Posterior cingulate gyrus (tissue), 11 donors: ENCODE results near the gene STPG2.

Source experiments
- DNase-seq, 10 donors: peaks; one replicate each; pipeline versions ENCODE4 v3.0.0 to v3.0.0-alpha.2; 2020 to 2021; ENCODE audit warnings: mixed read lengths in 3 of 10
- intact Hi-C: fragments of 100-400 bp; cut with DNase I; formaldehyde crosslinking; loops from one replicate; pipeline ENCODE4 v1.15.1; 2023

The STPG2 gene

DNA sequence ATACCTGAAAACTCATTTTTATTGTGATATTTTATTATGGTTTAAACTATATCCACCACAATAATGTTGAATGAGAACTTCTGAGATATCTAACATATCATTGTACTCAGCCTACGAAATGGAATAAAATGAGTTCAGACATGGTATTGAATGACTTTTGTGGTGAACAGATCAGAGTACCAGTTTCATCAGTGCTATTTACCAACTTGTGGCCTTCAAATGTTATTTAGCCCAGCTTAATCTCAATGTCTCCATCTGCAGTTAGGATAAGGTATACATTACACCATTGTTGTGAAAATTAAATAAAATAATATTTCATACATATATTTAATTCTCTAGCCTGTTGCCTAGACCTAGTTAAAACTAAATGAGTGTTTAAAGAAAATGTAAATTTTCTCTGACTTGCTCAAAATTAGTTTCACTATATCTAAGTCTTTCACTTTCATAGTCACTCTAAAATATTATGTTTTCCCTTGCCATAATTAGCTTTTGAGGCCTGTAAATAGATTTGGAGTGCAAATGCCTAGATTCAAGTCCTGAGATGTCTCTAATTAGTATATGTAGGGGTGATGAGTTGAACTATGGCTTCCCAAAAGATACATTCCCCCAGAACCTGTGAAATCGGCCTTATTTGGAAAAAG is 594.2 kb downstream of the STPG2 start:
- DNase-seq: no peak
- intact Hi-C loops: no loop called here

DNA sequence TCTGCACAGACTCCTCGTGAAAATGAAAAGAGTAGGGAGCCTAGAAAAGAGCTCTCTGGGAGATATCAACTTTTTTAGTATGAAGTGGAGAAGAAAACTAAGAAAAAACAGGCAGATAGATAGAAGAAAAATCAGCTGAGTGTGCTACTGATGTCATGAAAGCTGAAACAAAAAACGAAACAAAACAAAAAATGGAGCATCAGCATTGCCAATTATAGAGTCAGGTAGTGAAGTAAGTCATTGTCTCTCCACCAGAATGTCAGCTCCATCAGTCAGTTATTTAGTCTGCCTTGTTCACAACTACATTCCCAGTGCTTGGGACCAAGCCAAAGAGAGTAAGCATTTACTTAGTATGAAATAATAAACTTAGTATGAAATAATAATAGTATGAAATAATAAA is 595.1 kb downstream of the STPG2 start:
- intact Hi-C loops: no loop called here
- DNase-seq: no peak

DNA sequence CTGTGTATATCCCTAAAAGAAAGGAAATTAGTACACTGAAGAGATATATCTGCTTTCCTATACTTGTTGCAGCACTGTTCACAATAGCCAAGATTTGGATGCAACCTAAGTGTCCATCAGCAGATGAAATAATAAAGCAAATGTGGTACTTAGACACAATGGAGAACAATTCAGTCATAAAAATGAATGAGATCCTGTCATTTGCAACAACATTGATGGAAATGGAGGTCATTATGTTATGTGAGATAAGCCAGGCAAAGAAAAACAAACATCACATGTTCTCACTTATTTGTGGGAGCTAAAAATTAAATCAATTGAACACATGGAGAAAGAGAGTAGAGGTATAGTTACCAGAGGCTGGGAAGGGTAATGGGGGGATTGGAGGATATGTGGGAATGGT is 611.9 kb downstream of the STPG2 start:
- no peak for DNase-seq
- intact Hi-C loops: no loop called here

DNA sequence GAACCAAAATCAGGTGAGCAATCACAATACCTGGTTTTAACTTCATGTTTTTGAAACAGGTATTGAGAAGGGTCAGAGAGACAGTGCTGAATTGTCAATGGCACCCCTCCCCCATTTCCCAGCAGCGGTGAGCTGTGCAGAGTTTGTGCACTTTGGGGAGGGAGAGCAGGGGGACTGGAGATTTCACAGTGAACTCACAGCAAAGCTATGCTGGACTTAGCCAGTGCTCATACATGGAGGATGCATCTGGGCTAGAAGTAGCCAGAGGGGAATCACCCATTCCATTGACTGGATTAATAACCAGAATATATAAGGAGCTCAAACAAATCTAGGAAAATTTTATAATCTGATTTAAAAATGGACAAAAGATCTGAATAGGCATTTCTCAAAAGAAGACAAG is 612.6 kb downstream of the STPG2 start:
- intact Hi-C loops: no loop called here
- DNase-seq: no peak

DNA sequence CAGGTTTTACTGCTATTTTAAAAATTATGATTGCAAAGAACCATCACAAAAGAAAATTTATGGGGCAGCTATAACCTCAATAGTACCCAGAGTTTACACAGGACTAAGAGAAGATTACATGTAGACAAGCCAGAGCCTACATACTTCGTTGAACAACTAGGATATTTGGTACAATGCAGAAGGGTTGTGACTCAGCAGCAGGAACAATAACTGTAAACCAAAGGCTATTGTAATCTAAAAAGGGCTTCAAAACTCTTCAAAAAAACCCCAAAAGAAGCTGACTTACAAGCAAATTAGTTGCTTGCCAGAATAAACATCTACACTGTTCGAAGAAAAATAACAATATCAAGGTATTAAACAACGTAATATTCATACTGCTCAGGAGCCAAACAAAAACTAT is 618.0 kb downstream of the STPG2 start:
- no peak for DNase-seq
- intact Hi-C loops: no loop called here

DNA sequence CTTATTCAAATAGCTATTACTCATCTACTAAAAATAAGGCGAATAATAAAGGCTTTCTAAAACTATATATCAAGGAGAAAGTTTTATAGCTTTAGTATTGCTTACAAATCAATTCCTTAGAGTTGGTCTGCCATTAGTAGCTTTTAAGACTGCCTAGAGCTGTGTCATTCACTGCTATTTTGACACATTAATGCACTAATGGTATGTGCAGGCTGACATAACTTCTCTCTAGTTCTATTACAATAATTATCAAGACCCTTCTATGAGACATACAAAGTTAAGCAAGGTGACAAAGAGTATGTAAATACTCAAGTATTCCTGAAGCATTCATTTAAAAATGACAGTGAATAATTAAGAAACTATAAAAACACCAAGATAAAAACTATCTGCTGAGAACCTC is 625.3 kb downstream of the STPG2 start:
- intact Hi-C loops: no loop called here

DNA sequence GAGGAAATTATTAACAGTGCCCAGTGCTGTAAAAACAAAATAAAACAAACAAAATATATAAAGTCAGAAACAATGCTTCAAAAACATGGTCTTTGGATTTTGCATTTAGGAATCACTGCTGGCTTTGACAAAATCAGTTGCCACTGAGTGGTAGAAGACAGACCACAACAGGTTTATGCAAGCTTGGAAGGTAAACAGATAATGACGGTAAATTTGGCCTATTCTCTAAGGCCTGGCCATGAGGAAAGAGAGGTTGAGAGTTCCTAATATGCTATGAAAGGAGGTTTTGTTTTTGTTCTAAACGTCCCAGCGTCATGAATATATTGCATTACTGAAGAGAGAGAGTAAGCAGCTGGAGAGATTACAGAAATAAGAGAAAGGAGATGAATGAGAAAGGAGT is 629.4 kb downstream of the STPG2 start:
- intact Hi-C loops: no loop called here
- DNase-seq: no peak

More for the DNA sequence above, 625.3 kb downstream of the STPG2 start:
- no peak for DNase-seq
